Endothelial cell (in vitro differentiated cells): ENCODE data around the gene PECR. TPM values are rescaled to one million over a fixed set of nuclear protein-coding genes. Genes with fewer than 3 reads are reported as not detected.

Source experiments
- DNase-seq: peaks from one replicate; pipeline ENCODE4 v3.0.0; 2021; ENCODE audit warnings: low spot score
- H3K27ac Mint-ChIP-seq: one replicate; pipeline ENCODE4 v1.8.0; 2021; ENCODE audit warnings: mixed read lengths, inconsistent platforms; ENCODE audit not compliant: unreplicated experiment
- H3K27me3 Mint-ChIP-seq: one replicate; pipeline ENCODE4 v1.8.0; 2021; ENCODE audit warnings: mild to moderate bottlenecking, moderate library complexity, mixed read lengths, inconsistent platforms; ENCODE audit not compliant: unreplicated experiment
- H3K36me3 Mint-ChIP-seq: one replicate; pipeline ENCODE4 v1.8.0; 2021; ENCODE audit warnings: mild to moderate bottlenecking, low read depth, mixed read lengths, inconsistent platforms; ENCODE audit not compliant: unreplicated experiment
- H3K4me1 Mint-ChIP-seq: one replicate; pipeline ENCODE4 v1.8.0; 2021; ENCODE audit warnings: mild to moderate bottlenecking, mixed read lengths, inconsistent platforms; ENCODE audit not compliant: unreplicated experiment
- H3K4me3 Mint-ChIP-seq: one replicate; pipeline ENCODE4 v1.8.0; 2021; ENCODE audit warnings: mild to moderate bottlenecking, mixed read lengths, inconsistent platforms; ENCODE audit not compliant: unreplicated experiment
- H3K9me3 Mint-ChIP-seq: one replicate; pipeline ENCODE4 v1.8.0; 2021; ENCODE audit warnings: mixed read lengths, inconsistent platforms; ENCODE audit not compliant: unreplicated experiment
- CTCF ChIP-seq: fragments of 200-600 bp; sonication (generic); IDR thresholded peaks from one replicate; pipeline ENCODE4 v1.5.0; 2021; ENCODE audit warnings: antibody characterized with exemption; ENCODE audit not compliant: unreplicated experiment
- total RNA-seq: library from RNA; stranded (reverse); fragmentation: NEBNext Ultra II Directional; extraction: Animal tissue kit (Norgen Biotek cat#: 25700); gene quantifications from one replicate; pipeline ENCODE4 v1.2.1, GENCODE V29; 2021; ENCODE audit not compliant: unreplicated experiment

The PECR gene
- total RNA-seq, 1 donor from 2014 or later, result 8.4 TPM

GRCh38 chr2:216119146-216119545 is 37.5 kb upstream of the PECR start:
- Mint-ChIP-seq H3K4me3 (no peak overlapping the region), H3K4me1 (peaks cover 17% of the 10 kb centered on the region)
- TF ChIP-seq CTCF, result no peak

GRCh38 chr2:216118474-216118873 is 36.9 kb upstream of the PECR start:
- H3K27ac Mint-ChIP-seq, result no peak overlapping the region
- H3K9me3 Mint-ChIP-seq, result no peaks in the 10 kb centered on the region
- peaks cover 6% of the 10 kb centered on the region for H3K27me3 Mint-ChIP-seq
- no peak for DNase-seq
- peaks cover 60% of the 10 kb centered on the region for H3K36me3 Mint-ChIP-seq
- H3K4me1 Mint-ChIP-seq, result peaks cover 18% of the 10 kb centered on the region
- no peak overlapping the region for H3K4me3 Mint-ChIP-seq
- TF ChIP-seq CTCF, result no peak

More at GRCh38 chr2:216119146-216119545, 37.5 kb upstream of the PECR start:
- peaks cover 54% of the 10 kb centered on the region for H3K36me3 Mint-ChIP-seq
- no peak for DNase-seq
- no peaks in the 10 kb centered on the region for H3K9me3 Mint-ChIP-seq
- H3K27me3 Mint-ChIP-seq, result peaks cover 6% of the 10 kb centered on the region
- H3K27ac Mint-ChIP-seq, result no peak overlapping the region

- TF ChIP-seq CTCF, result no peak
- Mint-ChIP-seq H3K27me3 (peaks cover 6% of the 10 kb centered on the region), H3K4me3 (no peak overlapping the region), H3K27ac (peak overlapping the region; percentile 12), H3K4me1 (peaks cover 18% of the 10 kb centered on the region), H3K9me3 (no peaks in the 10 kb centered on the region), H3K36me3 (peaks cover 65% of the 10 kb centered on the region)
- no peak for DNase-seq
Measured at GRCh38 chr2:216117561-216118340, 36.1 kb upstream of the PECR start.

- H3K36me3 Mint-ChIP-seq, result peaks cover 64% of the 10 kb centered on the region
- no peaks in the 10 kb centered on the region for H3K9me3 Mint-ChIP-seq
- no peak for DNase-seq
- peaks cover 25% of the 10 kb centered on the region for H3K4me1 Mint-ChIP-seq
- peaks cover 8% of the 10 kb centered on the region for H3K27me3 Mint-ChIP-seq
- no peak for TF ChIP-seq CTCF
- no peak overlapping the region for H3K4me3 Mint-ChIP-seq
- H3K27ac Mint-ChIP-seq, result peak overlapping the region; percentile 20
Measured at GRCh38 chr2:216116418-216116817, 34.8 kb upstream of the PECR start.
